H1 (cell line): ENCODE data around the gene LRRC19. TPM values are rescaled to one million over a fixed set of nuclear protein-coding genes. Genes with fewer than 3 reads are reported as not detected.
A peak's percentile ranks its signal among the peaks of the same experiment; 100 is the strongest.

Experiments
- ATF3 ChIP-seq: IDR thresholded peaks from 2 replicates; pipeline ENCODE4 v1.6.1; 2011; ENCODE audit warnings: low read depth, mild to moderate bottlenecking, low read length; ENCODE audit not compliant: insufficient read depth
- CHD2 ChIP-seq: IDR thresholded peaks from 2 replicates; pipeline ENCODE4 v1.6.1; 2012; ENCODE audit warnings: low read length, improper control_type of control experiment
- CTCF ChIP-seq, 3 experiments: IDR thresholded peaks; 1 replicate in 2 of 3; 2 replicates in 1 of 3; pipeline versions ENCODE4 v1.5.1 to v1.6.1; 2011; ENCODE audit warnings: low read length in 3 of 3, mild to moderate bottlenecking in 3 of 3, inconsistent platforms in 2 of 3, low read depth in 1 of 3, moderate library complexity in 1 of 3; ENCODE audit not compliant: insufficient read depth in 1 of 3; ENCODE audit errors: control extremely low read depth in 1 of 3
- E2F6 ChIP-seq: IDR thresholded peaks from 2 replicates; pipeline ENCODE4 v1.6.1; 2012; ENCODE audit warnings: inconsistent platforms
- FOSL1 ChIP-seq: IDR thresholded peaks from 2 replicates; pipeline ENCODE4 v1.6.1; 2011; ENCODE audit warnings: mild to moderate bottlenecking, low read depth, low read length, moderate library complexity; ENCODE audit not compliant: insufficient read depth
- KDM4A ChIP-seq: IDR thresholded peaks from one replicate; pipeline ENCODE4 v1.7.1; 2012; ENCODE audit warnings: low read depth, mild to moderate bottlenecking, moderate library complexity, low read length, inconsistent platforms; ENCODE audit not compliant: severe bottlenecking
- KDM5A ChIP-seq: fragments of 200-600 bp; IDR thresholded peaks from 2 replicates; pipeline ENCODE4 v1.7.1; 2012; ENCODE audit warnings: mild to moderate bottlenecking, low read length, inconsistent platforms, mixed read lengths
- POLR2A ChIP-seq, 2 experiments: IDR thresholded peaks; 1 replicate in 1 of 2; 2 replicates in 1 of 2; pipeline ENCODE4 v1.6.1; 2011; ENCODE audit warnings: low read depth in 2 of 2, low read length in 2 of 2, mild to moderate bottlenecking in 2 of 2; ENCODE audit errors: control extremely low read depth in 1 of 2
- RAD21 ChIP-seq, 2 experiments: IDR thresholded peaks in 1 of 2; conservative IDR thresholded peaks in 1 of 2; 2 replicates each; pipeline ENCODE4 v1.6.1; 2011; ENCODE audit warnings: low read depth in 2 of 2, low read length in 2 of 2, improper control_type of control experiment in 1 of 2, inconsistent platforms in 1 of 2, mild to moderate bottlenecking in 1 of 2, moderate library complexity in 1 of 2
- RBBP5 ChIP-seq: IDR thresholded peaks from 2 replicates; pipeline ENCODE4 v1.7.1; 2012; ENCODE audit warnings: low read depth, mild to moderate bottlenecking, inconsistent platforms, low read length, moderate library complexity, borderline replicate concordance
- SAP30 ChIP-seq: fragments of 300-600 bp; sonication (generic); IDR thresholded peaks from 2 replicates; pipeline ENCODE4 v1.7.1; 2012; ENCODE audit warnings: low read length, moderate library complexity, mild to moderate bottlenecking, inconsistent platforms; ENCODE audit not compliant: insufficient read depth, insufficient replicate concordance
- SP2 ChIP-seq: IDR thresholded peaks from 2 replicates; pipeline ENCODE4 v1.6.1; 2012; ENCODE audit warnings: mild to moderate bottlenecking, low read length, inconsistent platforms
- SRF ChIP-seq: IDR thresholded peaks from 2 replicates; pipeline ENCODE4 v1.6.1; 2011; ENCODE audit warnings: mild to moderate bottlenecking, low read depth, low read length, moderate library complexity
- SUZ12 ChIP-seq: fragments of 200-600 bp; sonication (generic); IDR thresholded peaks from 2 replicates; pipeline ENCODE4 v1.6.1; 2012; ENCODE audit warnings: mild to moderate bottlenecking, inconsistent platforms, low read length, moderate library complexity, mixed read lengths
- TBP ChIP-seq: IDR thresholded peaks from 2 replicates; pipeline ENCODE4 v1.6.1; 2011; ENCODE audit warnings: low read depth, low read length, improper control_type of control experiment
- USF2 ChIP-seq: IDR thresholded peaks from 2 replicates; pipeline ENCODE4 v1.6.1; 2011; ENCODE audit warnings: low read length, improper control_type of control experiment
- YY1 ChIP-seq: IDR thresholded peaks from 2 replicates; pipeline ENCODE4 v1.6.1; 2011; ENCODE audit warnings: low read depth, mild to moderate bottlenecking, low read length
- polyA plus RNA-seq, 7 experiments: library from polyadenylated mRNA; depleted of rRNA in 3 of 7; stranded (reverse) in 5 of 7; unstranded in 2 of 7; fragments of >200 nt in 5 of 7; fragments of 200-250 nt in 2 of 7; gene quantifications; 1 replicate in 5 of 7; 2 replicates in 1 of 7; 4 replicates in 1 of 7; pipeline versions ENCODE4 v1.2.1 to v1.2.3, GENCODE V29; 2011 to 2013; ENCODE audit warnings: missing spikeins in 2 of 7, mixed read lengths in 2 of 7
- total RNA-seq: library from RNA; stranded (reverse); fragmentation: NEBNext Ultra II Directional; extraction: Animal tissue kit (Norgen Biotek cat#: 25700); gene quantifications from 2 replicates; pipeline ENCODE4 v1.2.1, GENCODE V29; 2021

The LRRC19 gene
- total and polyA plus RNA-seq, 2 of the 8 experiments (the other 6 are each of a cell fraction or from before 2014, with no cell fraction given) = not detected

GRCh38 chr9:26946753-26947727 lies 58.4 kb downstream of the LRRC19 start, which contains the start of gene PLAA (continued):
- no peak for TF ChIP-seq FOSL1
- TF ChIP-seq SUZ12 = no peak
- TF ChIP-seq RAD21 (IDR thresholded peaks at IDR 0.05 in 1 of 2, conservative IDR thresholded peaks at IDR 0.05 in 1 of 2; ENCODE audit: low read depth in 2 of 2, low read length in 2 of 2) = peak in 1 of 2 experiments; percentile 19; a peak in 1 of 4 replicates
- peak; percentile 94 for TF ChIP-seq RBBP5
- peak; percentile 70 for TF ChIP-seq KDM5A
- TF ChIP-seq SRF = peak; percentile 50; the same call in 1 of the 2 replicates
- peak; percentile 89 for TF ChIP-seq YY1
- TF ChIP-seq SP2 = no peak
- no peak for TF ChIP-seq E2F6
- peak; percentile 62 for TF ChIP-seq ATF3
- peak; percentile 81 for TF ChIP-seq SAP30
- no peak for TF ChIP-seq USF2
- TF ChIP-seq TBP = peak; percentile 65
- peak; percentile 100 for TF ChIP-seq KDM4A
- TF ChIP-seq CTCF (IDR thresholded peaks at IDR 0.05; ENCODE audit: control extremely low read depth in 1 of 3, insufficient read depth in 1 of 3, low read depth in 1 of 3, low read length in 3 of 3) = peak in 1 of 3 experiments; percentile 25; a peak in 2 of 4 replicates
- TF ChIP-seq CHD2 = no peak
- TF ChIP-seq POLR2A (IDR thresholded peaks at IDR 0.05; ENCODE audit: control extremely low read depth in 1 of 2, low read depth in 2 of 2, low read length in 2 of 2) = peak; percentile 44 to 95
